Ovary (tissue), 3 donors: ENCODE data around the gene COL9A3.

Source experiments
- EP300 ChIP-seq: sonication (generic); formaldehyde crosslinking; IDR thresholded peaks from one replicate; pipeline ENCODE4 v1.6.1; 2017; ENCODE audit warnings: antibody characterized with exemption
- POLR2A ChIP-seq: fragments of 450-650 bp; IDR thresholded peaks from one replicate; pipeline ENCODE4 v1.6.1; 2017; ENCODE audit warnings: antibody characterized with exemption, mild to moderate bottlenecking, moderate library complexity
- TF ChIP-seq, protein P1 (sequence below), 3 donors: fragments of 450-650 bp in 2 of 3; fragments of 200-600 bp in 1 of 3; IDR thresholded peaks; one replicate each; pipeline versions ENCODE4 v1.5.1 to v1.8.0; 2016 to 2022; ENCODE audit warnings: antibody characterized with exemption in 3 of 3, mild to moderate bottlenecking in 1 of 3
- donor health status: DM: no; HTN: no; CAD: no.

DNA sequence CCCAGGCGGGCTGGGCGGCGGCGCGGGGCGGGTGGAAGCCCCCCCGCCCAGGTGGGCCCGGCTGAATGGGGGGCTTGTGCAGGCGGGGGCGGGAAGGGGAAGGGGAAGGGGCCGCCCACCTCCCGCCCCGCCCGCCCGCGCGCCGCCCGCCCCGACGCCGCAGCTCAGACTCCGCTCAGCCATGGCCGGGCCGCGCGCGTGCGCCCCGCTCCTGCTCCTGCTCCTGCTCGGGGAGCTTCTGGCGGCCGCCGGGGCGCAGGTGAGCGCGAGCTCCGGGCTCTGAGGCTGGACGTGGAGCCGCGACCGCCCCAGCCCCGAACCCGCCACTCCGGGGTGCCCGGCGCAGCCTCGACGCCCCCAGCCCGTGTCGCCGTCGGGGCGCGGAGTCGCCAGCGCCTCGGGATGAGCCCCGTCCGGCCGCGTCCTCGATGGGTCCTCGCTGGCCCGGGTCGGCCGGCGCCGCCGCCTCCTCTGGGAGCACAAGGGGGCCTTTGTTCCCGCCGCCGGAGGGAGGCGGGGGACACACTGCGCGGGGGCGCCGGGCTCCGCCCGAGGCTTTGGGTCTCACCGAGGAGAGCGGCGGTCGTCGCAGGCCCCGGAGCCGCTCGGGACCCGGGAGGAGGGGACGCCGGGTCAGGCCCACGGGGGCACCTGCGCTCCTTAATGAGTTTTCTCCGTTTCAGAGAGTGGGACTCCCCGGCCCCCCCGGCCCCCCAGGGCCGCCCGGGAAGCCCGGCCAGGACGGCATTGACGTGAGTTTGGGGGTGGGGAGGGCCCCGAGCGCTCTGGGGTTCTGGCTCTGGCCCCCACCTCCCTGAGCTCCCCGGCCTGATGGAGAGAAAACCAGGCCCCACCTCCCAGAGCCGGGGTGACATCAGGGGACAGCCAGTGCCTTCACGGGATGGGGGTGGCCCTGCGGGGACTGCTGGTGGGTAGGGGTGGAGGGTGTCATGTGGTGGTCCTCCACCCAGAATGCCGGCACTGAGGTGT, at the start of gene COL9A3:
- TF ChIP-seq, protein P1, sequence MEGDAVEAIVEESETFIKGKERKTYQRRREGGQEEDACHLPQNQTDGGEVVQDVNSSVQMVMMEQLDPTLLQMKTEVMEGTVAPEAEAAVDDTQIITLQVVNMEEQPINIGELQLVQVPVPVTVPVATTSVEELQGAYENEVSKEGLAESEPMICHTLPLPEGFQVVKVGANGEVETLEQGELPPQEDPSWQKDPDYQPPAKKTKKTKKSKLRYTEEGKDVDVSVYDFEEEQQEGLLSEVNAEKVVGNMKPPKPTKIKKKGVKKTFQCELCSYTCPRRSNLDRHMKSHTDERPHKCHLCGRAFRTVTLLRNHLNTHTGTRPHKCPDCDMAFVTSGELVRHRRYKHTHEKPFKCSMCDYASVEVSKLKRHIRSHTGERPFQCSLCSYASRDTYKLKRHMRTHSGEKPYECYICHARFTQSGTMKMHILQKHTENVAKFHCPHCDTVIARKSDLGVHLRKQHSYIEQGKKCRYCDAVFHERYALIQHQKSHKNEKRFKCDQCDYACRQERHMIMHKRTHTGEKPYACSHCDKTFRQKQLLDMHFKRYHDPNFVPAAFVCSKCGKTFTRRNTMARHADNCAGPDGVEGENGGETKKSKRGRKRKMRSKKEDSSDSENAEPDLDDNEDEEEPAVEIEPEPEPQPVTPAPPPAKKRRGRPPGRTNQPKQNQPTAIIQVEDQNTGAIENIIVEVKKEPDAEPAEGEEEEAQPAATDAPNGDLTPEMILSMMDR (IDR thresholded peaks at IDR 0.05) = no peak
- no peak for TF ChIP-seq POLR2A
- TF ChIP-seq EP300 = no peak
